ENCODE data around the gene MMP24. TPM values are rescaled to one million over a fixed set of nuclear protein-coding genes. Genes with fewer than 3 reads are reported as not detected.

The MMP24 gene
- total and polyA plus RNA-seq, 2 donors from 2014 or later: 10.7 to 12.4 TPM

GRCh38 chr20:35240083-35240810, 13.8 kb downstream of the MMP24 start:
- no peak for TF ChIP-seq CTCF (IDR thresholded peaks at IDR 0.05; ENCODE audit: borderline replicate concordance, extremely low read depth, insufficient read depth)
- Histone ChIP-seq H3K27me3 (ENCODE audit: control insufficient read depth, insufficient read depth, low read length) (no peaks in the 10 kb centered on the region), H3K9ac (ENCODE audit: low read length in 3 of 3) (no peak overlapping the region), H3K9me3 (ENCODE audit: control insufficient read depth in 2 of 3, insufficient read depth in 1 of 3, low read length in 3 of 3) (no peaks in the 10 kb centered on the region), H3K27ac (ENCODE audit: low read depth in 2 of 2, low read length in 2 of 2) (no peak overlapping the region), H3K4me1 (ENCODE audit: control insufficient read depth in 2 of 3, insufficient read depth in 2 of 3, low read depth in 1 of 3, low read length in 3 of 3) (no peaks in the 10 kb centered on the region), H3K36me3 (ENCODE audit: control insufficient read depth in 2 of 3, insufficient read depth in 3 of 3, low read length in 3 of 3) (no peaks in the 10 kb centered on the region), H3K4me3 (ENCODE audit: low read length in 3 of 3) (no peak overlapping the region)
- no peak for FAIRE-seq
- no peak for DNase-seq
- intact Hi-C loops (cut with DNase I): no loop called here

DNA sequence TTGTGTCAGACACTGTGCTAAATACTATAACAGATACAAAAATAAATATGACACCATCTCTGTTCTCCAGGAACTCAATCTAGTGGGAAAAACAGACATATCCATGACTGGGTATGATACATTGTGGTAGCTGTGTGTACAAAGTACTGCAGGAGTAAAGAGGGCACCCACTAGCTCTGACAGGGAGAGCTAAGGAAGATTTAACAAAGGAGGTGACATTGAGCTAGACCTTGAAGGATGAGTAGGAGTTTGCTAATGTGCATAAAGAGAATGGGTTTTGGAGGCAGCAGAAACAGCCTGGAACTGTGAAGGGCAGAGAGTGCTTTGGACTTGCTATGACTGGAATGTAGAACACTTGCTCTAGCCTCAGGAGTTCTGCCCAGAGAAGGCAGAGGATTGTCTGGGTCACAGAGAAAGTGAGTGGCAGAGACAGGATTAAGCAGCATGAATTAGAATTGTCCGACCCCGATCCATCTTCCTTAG, 14.4 kb downstream of the MMP24 start:
- H3K36me3 ChIP-seq (ENCODE audit: control insufficient read depth in 2 of 3, insufficient read depth in 3 of 3, low read length in 3 of 3): no peaks in the 10 kb centered on the region
- no peak overlapping the region for H3K27ac ChIP-seq (ENCODE audit: low read depth in 2 of 2, low read length in 2 of 2)
- intact Hi-C loops (cut with DNase I): no loop called here
- no peak overlapping the region for H3K4me3 ChIP-seq (ENCODE audit: low read length in 3 of 3)
- H3K9ac ChIP-seq (ENCODE audit: low read length in 3 of 3): no peak overlapping the region
- no peaks in the 10 kb centered on the region for H3K9me3 ChIP-seq (ENCODE audit: control insufficient read depth in 2 of 3, insufficient read depth in 1 of 3, low read length in 3 of 3)
- FAIRE-seq (no peak), DNase-seq (no peak)
- no peaks in the 10 kb centered on the region for H3K4me1 ChIP-seq (ENCODE audit: control insufficient read depth in 2 of 3, insufficient read depth in 2 of 3, low read depth in 1 of 3, low read length in 3 of 3)
- no peak for TF ChIP-seq CTCF (IDR thresholded peaks at IDR 0.05; ENCODE audit: borderline replicate concordance, extremely low read depth, insufficient read depth)
- H3K27me3 ChIP-seq (ENCODE audit: control insufficient read depth, insufficient read depth, low read length): no peaks in the 10 kb centered on the region

DNA sequence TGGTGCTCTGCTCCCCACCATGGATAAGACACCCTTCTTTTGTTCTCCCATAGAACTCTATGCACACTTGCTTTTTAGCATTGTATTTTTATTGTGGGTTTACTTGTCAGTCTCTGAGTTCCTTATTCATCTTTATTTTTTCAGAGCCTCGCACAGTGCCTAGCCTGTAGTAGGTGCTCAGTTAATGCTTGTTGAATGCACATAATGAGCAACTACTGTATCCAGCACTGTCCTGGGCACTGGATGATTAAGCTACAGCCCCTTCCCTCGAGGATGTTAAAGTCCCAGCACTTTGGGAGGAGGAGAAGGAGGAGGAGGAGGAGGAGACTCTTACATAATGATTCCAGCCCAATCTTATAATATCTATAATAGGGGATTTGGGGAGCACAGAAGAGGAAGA, 16.8 kb downstream of the MMP24 start:
- DNase-seq (no peak), FAIRE-seq (no peak)
- Histone ChIP-seq H3K4me1 (ENCODE audit: control insufficient read depth in 2 of 3, insufficient read depth in 2 of 3, low read depth in 1 of 3, low read length in 3 of 3) (no peaks in the 10 kb centered on the region), H3K27me3 (ENCODE audit: control insufficient read depth, insufficient read depth, low read length) (no peaks in the 10 kb centered on the region), H3K27ac (ENCODE audit: low read depth in 2 of 2, low read length in 2 of 2) (no peak overlapping the region), H3K9me3 (ENCODE audit: control insufficient read depth in 2 of 3, insufficient read depth in 1 of 3, low read length in 3 of 3) (no peaks in the 10 kb centered on the region), H3K36me3 (ENCODE audit: control insufficient read depth in 2 of 3, insufficient read depth in 3 of 3, low read length in 3 of 3) (no peaks in the 10 kb centered on the region), H3K9ac (ENCODE audit: low read length in 3 of 3) (no peak overlapping the region), H3K4me3 (ENCODE audit: low read length in 3 of 3) (no peak overlapping the region)
- intact Hi-C loops (cut with DNase I): no loop called here
- TF ChIP-seq CTCF (IDR thresholded peaks at IDR 0.05; ENCODE audit: borderline replicate concordance, extremely low read depth, insufficient read depth): no peak

All from kidney (tissue), 14 donors.